Endodermal cell (in vitro differentiated cells): ENCODE measurements around the gene CPHXL. TPM values are rescaled to one million over a fixed set of nuclear protein-coding genes. Genes with fewer than 3 reads are reported as not detected.

ENCODE experiments used
- DNase-seq: peaks from one replicate; pipeline ENCODE4 v3.0.0-alpha.2; 2017
- H3K27ac ChIP-seq: 2 replicates; pipeline ENCODE4 v1.5.1; 2013; ENCODE audit warnings: mild to moderate bottlenecking, low read depth, low read length, moderate library complexity
- H3K27me3 ChIP-seq: 2 replicates; pipeline ENCODE4 v1.6.1; 2013; ENCODE audit warnings: mild to moderate bottlenecking, low read length, moderate library complexity; ENCODE audit not compliant: insufficient read depth, control insufficient read depth, poor library complexity, severe bottlenecking
- H3K36me3 ChIP-seq: 2 replicates; pipeline ENCODE4 v1.7.0; 2013; ENCODE audit warnings: mild to moderate bottlenecking, low read length, moderate library complexity; ENCODE audit not compliant: control insufficient read depth, insufficient read depth
- H3K4me1 ChIP-seq: one replicate; pipeline ENCODE4 v1.7.0; 2013; ENCODE audit warnings: low read length; ENCODE audit not compliant: control insufficient read depth, insufficient read depth
- H3K4me3 ChIP-seq: 2 replicates; pipeline ENCODE4 v1.5.1; 2013; ENCODE audit warnings: mild to moderate bottlenecking, low read length, moderate library complexity
- H3K9ac ChIP-seq: 2 replicates; pipeline ENCODE4 v1.6.1; 2013; ENCODE audit warnings: mild to moderate bottlenecking, low read length, moderate library complexity; ENCODE audit not compliant: poor library complexity, severe bottlenecking; ENCODE audit errors: extremely low read depth
- H3K9me3 ChIP-seq: 2 replicates; pipeline ENCODE4 v1.6.1; 2013; ENCODE audit warnings: mild to moderate bottlenecking, low read length, moderate library complexity; ENCODE audit not compliant: control insufficient read depth
- H3K27ac Mint-ChIP-seq: 2 replicates; pipeline ENCODE4 v1.8.0; 2020; ENCODE audit warnings: mixed read lengths
- H3K27me3 Mint-ChIP-seq: 2 replicates; pipeline ENCODE4 v1.8.0; 2021; ENCODE audit warnings: mild to moderate bottlenecking, mixed read lengths; ENCODE audit not compliant: insufficient read depth
- H3K36me3 Mint-ChIP-seq: 2 replicates; pipeline ENCODE4 v1.8.0; 2020; ENCODE audit warnings: low read depth, mixed read lengths
- H3K4me1 Mint-ChIP-seq: 2 replicates; pipeline ENCODE4 v1.8.0; 2020; ENCODE audit warnings: mixed read lengths
- H3K4me3 Mint-ChIP-seq: 2 replicates; pipeline ENCODE4 v1.8.0; 2020; ENCODE audit warnings: mild to moderate bottlenecking, moderate library complexity, mixed read lengths
- H3K9me3 Mint-ChIP-seq: 2 replicates; pipeline ENCODE4 v1.8.0; 2020; ENCODE audit warnings: mild to moderate bottlenecking, mixed read lengths
- CTCF ChIP-seq: fragments of 200-600 bp; sonication (generic); conservative IDR thresholded peaks from 2 replicates; pipeline ENCODE4 v1.5.0; 2021; ENCODE audit warnings: antibody characterized with exemption, mild to moderate bottlenecking
- WGBS, 2 experiments: methylation state at CpG; one replicate each; pipeline versions ENCODE4 v1.1.5 to v1.1.7; 2013; ENCODE audit warnings: missing lambda C conversion rate in 2 of 2, mixed read lengths in 1 of 2; ENCODE audit not compliant: insufficient coverage in 1 of 2, insufficient read length in 1 of 2; 5-methylcytosine and 5-hydroxymethylcytosine counted together
- total RNA-seq, 2 donors: library from RNA; stranded (reverse); fragmentation: NEBNext Ultra II Directional in 1 of 2; extraction: Animal tissue kit (Norgen Biotek cat#: 25700) in 1 of 2; gene quantifications; 2 replicates in 1 of 2; 3 replicates in 1 of 2; pipeline ENCODE4 v1.2.1, GENCODE V29; 2021

CPHXL gene
- total RNA-seq, 2 donors from 2014 or later, result not detected

GRCh38 chr16:75733305-75734211 is 7.3 kb upstream of the CPHXL start:
- Mint-ChIP-seq H3K9me3 (peaks cover 15% of the 10 kb centered on the region), H3K4me3 (no peak overlapping the region), H3K36me3 (no peaks in the 10 kb centered on the region), H3K27me3 (peaks cover 10% of the 10 kb centered on the region), H3K4me1 (peaks cover 10% of the 10 kb centered on the region), H3K27ac (no peak overlapping the region)
- no peaks in the 10 kb centered on the region for H3K4me1 ChIP-seq
- no peaks in the 10 kb centered on the region for H3K9me3 ChIP-seq
- 72 to 86% methylated on average over 3 to 6 of the region's 6 CpGs for WGBS, 2 experiments
- no peak overlapping the region for H3K9ac ChIP-seq
- no peak overlapping the region for H3K27ac ChIP-seq
- no peak for DNase-seq
- no peaks in the 10 kb centered on the region for H3K27me3 ChIP-seq
- TF ChIP-seq CTCF, result no peak
- no peaks in the 10 kb centered on the region for H3K36me3 ChIP-seq
- H3K4me3 ChIP-seq, result no peak overlapping the region

GRCh38 chr16:75732871-75733270 is 6.6 kb upstream of the CPHXL start:
- no peak for TF ChIP-seq CTCF
- Histone ChIP-seq H3K27ac (no peak overlapping the region), H3K9me3 (no peaks in the 10 kb centered on the region), H3K4me3 (no peak overlapping the region), H3K36me3 (no peaks in the 10 kb centered on the region), H3K4me1 (no peaks in the 10 kb centered on the region), H3K9ac (no peak overlapping the region), H3K27me3 (no peaks in the 10 kb centered on the region)
- no peak for DNase-seq
- H3K27ac Mint-ChIP-seq, result no peak overlapping the region
- H3K27me3 Mint-ChIP-seq, result peaks cover 6% of the 10 kb centered on the region
- 63 to 77% methylated on average over 2 of the region's 2 CpGs for WGBS, 2 experiments
- H3K4me1 Mint-ChIP-seq, result peaks cover 10% of the 10 kb centered on the region
- H3K9me3 Mint-ChIP-seq, result peaks cover 11% of the 10 kb centered on the region
- no peaks in the 10 kb centered on the region for H3K36me3 Mint-ChIP-seq
- H3K4me3 Mint-ChIP-seq, result no peak overlapping the region

GRCh38 chr16:75727221-75727620 is 931 bp upstream of the CPHXL start:
- H3K9ac ChIP-seq, result no peak overlapping the region
- H3K9me3 Mint-ChIP-seq, result peaks cover 7% of the 10 kb centered on the region
- no peaks in the 10 kb centered on the region for H3K36me3 Mint-ChIP-seq

More at GRCh38 chr16:75727221-75727620, 931 bp upstream of the CPHXL start:
- Histone ChIP-seq H3K36me3 (no peaks in the 10 kb centered on the region), H3K4me1 (no peaks in the 10 kb centered on the region), H3K27me3 (no peaks in the 10 kb centered on the region), H3K27ac (no peak overlapping the region), H3K9me3 (no peaks in the 10 kb centered on the region), H3K4me3 (no peak overlapping the region)
- Mint-ChIP-seq H3K27ac (no peak overlapping the region), H3K4me1 (no peaks in the 10 kb centered on the region), H3K27me3 (peaks cover 3% of the 10 kb centered on the region), H3K4me3 (no peak overlapping the region)
- WGBS, 2 experiments, result 67 to 86% methylated on average over 1 to 2 of the region's 3 CpGs
- no peak for DNase-seq
- TF ChIP-seq CTCF, result no peak
